Naive thymus-derived CD8-positive, alpha-beta T cell (primary cell): ENCODE measurements around the gene MAGI1. TPM values are rescaled to one million over a fixed set of nuclear protein-coding genes. Genes with fewer than 3 reads are reported as not detected.

Experiments used
- ATAC-seq, 2 donors: fragments of 150-1000 bp; cut with Tn5 transposase in 1 of 2; sonication (Bioruptor Pico), chemical (Tn5 transposase) in 1 of 2; 1 replicate in 1 of 2; 2 replicates in 1 of 2; pipeline ENCODE4 v1.10.0; 2021; ENCODE audit warnings: mild to moderate bottlenecking in 2 of 2, moderate library complexity in 2 of 2
- POLR2A ChIA-PET: fragments of 350-600 bp; sonication (Branson Sonifier 250); formaldehyde crosslinking; loops from one replicate; lab custom pipeline; 2021; ENCODE audit warnings: antibody characterized with exemption; lab: Charles Lee
- DNase-seq, 10 donors: peaks; one replicate each; pipeline versions ENCODE4 v3.0.0 to v3.0.0-alpha.2; 2020 to 2022
- H3K27ac Mint-ChIP-seq, 10 donors: one replicate each; pipeline ENCODE4 v1.8.0; 2020 to 2022; ENCODE audit warnings: mild to moderate bottlenecking in 10 of 10, mixed read lengths in 10 of 10, moderate library complexity in 4 of 10, inconsistent platforms in 1 of 10
- H3K27me3 Mint-ChIP-seq, 5 donors: one replicate each; pipeline ENCODE4 v1.8.0; 2021 to 2022; ENCODE audit warnings: mixed read lengths in 5 of 5
- H3K36me3 Mint-ChIP-seq, 3 donors: one replicate each; pipeline ENCODE4 v1.8.0; 2020 to 2022; ENCODE audit warnings: mixed read lengths in 3 of 3, mild to moderate bottlenecking in 2 of 3, inconsistent platforms in 1 of 3
- H3K4me1 Mint-ChIP-seq, 4 donors: one replicate each; pipeline ENCODE4 v1.8.0; 2021 to 2022; ENCODE audit warnings: mixed read lengths in 4 of 4
- H3K4me3 Mint-ChIP-seq, 10 donors: one replicate each; pipeline ENCODE4 v1.8.0; 2020 to 2022; ENCODE audit warnings: mild to moderate bottlenecking in 10 of 10, mixed read lengths in 10 of 10, moderate library complexity in 6 of 10, inconsistent platforms in 1 of 10
- H3K9me3 Mint-ChIP-seq, 9 donors: one replicate each; pipeline ENCODE4 v1.8.0; 2020 to 2022; ENCODE audit warnings: mixed read lengths in 9 of 9, mild to moderate bottlenecking in 3 of 9, inconsistent platforms in 1 of 9, moderate library complexity in 1 of 9
- polyA plus RNA-seq, 3 donors: library from polyadenylated mRNA; unstranded; fragments of 300-500 nt; fragmentation: Illumina TruSeq; gene quantifications; one replicate each; pipeline ENCODE4 v1.2.3, GENCODE V29; 2021
- total RNA-seq, 8 experiments: library from RNA in 2 of 8; stranded (reverse) in 2 of 8; gene quantifications; one replicate each; pipeline ENCODE4 v1.2.3 and lab custom pipeline; 2021 to 2026

The MAGI1 gene
- total and polyA plus RNA-seq, 5 experiments from 2014 or later, result not detected

DNA sequence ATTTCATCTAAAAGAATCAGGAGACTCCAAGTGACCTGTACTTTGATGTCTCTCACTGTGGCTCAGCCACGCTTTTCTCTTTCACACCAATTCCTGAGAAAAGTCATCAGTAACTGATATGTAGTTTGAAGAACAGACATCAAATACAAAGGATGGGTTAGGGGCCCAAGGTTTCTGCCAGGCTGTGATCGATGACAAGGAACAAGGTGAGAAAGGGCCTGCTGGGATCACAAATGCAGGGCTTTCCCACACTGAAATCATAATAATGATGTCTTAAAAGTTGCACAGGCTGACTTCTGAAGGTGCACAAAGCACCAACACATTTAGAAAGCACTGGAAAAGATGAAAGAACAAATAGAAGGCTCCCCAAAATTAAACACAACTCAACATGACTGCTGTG is 396.9 kb downstream of the MAGI1 start:
- POLR2A ChIA-PET, result no interaction called here
- H3K27me3 Mint-ChIP-seq, result peaks cover 0 to 11% (median 1%) of the 10 kb centered on the region in 5 donors
- no peak for ATAC-seq

DNA sequence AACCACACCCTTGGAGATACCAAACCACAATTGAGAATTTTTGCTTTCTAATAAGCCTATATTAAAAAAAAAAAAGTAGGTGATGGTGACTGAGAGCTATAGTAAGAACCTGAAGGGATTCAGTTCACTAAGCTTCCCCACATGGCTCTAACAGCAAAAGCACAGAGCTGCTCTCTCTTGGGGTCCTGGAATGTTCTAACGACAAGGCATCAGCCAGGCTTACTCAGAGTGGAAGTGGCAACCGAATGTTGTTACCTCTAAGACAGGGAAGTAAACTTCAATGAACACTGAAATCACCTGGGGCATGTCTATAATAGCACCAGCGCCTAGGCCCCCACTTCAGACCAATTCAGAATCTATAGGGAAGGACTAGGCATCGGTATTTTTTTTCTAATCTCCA is 397.7 kb downstream of the MAGI1 start:
- POLR2A ChIA-PET, result no interaction called here
- Mint-ChIP-seq H3K36me3 (peaks cover 0 to 10% (median 0%) of the 10 kb centered on the region in 3 donors), H3K4me1 (no peaks in the 10 kb centered on the region), H3K27me3 (peaks cover 0 to 11% (median 1%) of the 10 kb centered on the region in 5 donors), H3K27ac (no peak overlapping the region), H3K4me3 (no peak overlapping the region), H3K9me3 (peaks cover 0 to 18% (median 8%) of the 10 kb centered on the region in 9 donors)
- no peak for DNase-seq
- no peak for ATAC-seq

More for the DNA sequence above, 396.9 kb downstream of the MAGI1 start:
- H3K9me3 Mint-ChIP-seq, result peaks cover 4 to 24% (median 11%) of the 10 kb centered on the region in 9 donors
- H3K36me3 Mint-ChIP-seq, result peaks cover 0 to 18% (median 0%) of the 10 kb centered on the region in 3 donors
- no peak for DNase-seq
- no peaks in the 10 kb centered on the region for H3K4me1 Mint-ChIP-seq
- H3K27ac Mint-ChIP-seq, result no peak overlapping the region
- H3K4me3 Mint-ChIP-seq, result no peak overlapping the region

DNA sequence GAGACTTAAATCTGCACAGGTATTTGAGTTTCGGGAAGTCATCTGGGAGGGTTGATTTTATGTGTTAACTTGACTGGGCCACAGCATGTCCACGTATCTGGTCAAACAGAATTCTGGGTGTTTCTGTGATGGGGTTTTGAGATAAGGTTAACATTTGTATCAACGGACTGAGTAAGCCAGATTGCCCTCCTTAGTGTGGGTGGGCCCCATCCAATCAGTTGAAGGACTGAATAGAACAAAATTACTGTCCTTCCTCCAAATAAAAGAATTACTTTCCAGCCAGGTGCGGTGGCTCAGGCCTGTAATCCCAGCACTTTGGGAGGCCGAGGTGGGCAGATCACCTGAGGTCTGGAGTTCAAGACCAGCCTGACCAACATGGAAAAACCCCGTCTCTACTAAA is 399.3 kb downstream of the MAGI1 start:
- peaks cover 0 to 11% (median 1%) of the 10 kb centered on the region in 5 donors for H3K27me3 Mint-ChIP-seq
- no peaks in the 10 kb centered on the region for H3K4me1 Mint-ChIP-seq
- H3K36me3 Mint-ChIP-seq, result peaks cover 0 to 9% (median 0%) of the 10 kb centered on the region in 3 donors
- no peak overlapping the region for H3K4me3 Mint-ChIP-seq
- peaks cover 0 to 17% (median 3%) of the 10 kb centered on the region in 9 donors for H3K9me3 Mint-ChIP-seq
- POLR2A ChIA-PET, result no interaction called here
- no peak overlapping the region for H3K27ac Mint-ChIP-seq
- DNase-seq (no peak), ATAC-seq (no peak)

DNA sequence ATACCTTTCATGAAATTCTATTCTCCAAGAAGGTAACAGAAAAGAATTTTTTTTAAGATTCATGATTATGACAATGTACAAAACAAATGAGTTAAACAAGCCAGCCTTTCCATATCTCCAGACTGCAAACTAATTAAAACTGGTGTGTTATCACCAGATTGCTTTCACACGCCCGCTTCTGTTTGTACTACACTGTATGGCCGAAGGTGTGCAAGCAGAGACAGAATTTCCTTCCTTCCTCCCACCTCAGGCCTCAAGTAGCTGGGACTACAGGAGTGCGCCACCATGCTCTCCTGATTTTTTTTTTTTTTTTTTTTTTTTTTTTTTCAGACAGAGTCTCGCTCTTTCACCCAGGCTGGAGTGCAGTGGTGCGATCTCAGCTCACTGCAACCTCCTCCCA is 400.4 kb downstream of the MAGI1 start:
- POLR2A ChIA-PET, result no interaction called here
- H3K4me3 Mint-ChIP-seq, result no peak overlapping the region
- no peaks in the 10 kb centered on the region for H3K4me1 Mint-ChIP-seq
- peaks cover 0 to 5% (median 0%) of the 10 kb centered on the region in 3 donors for H3K36me3 Mint-ChIP-seq
- DNase-seq, result no peak
- peaks cover 0 to 12% (median 5%) of the 10 kb centered on the region in 9 donors for H3K9me3 Mint-ChIP-seq
- ATAC-seq, result no peak
- peaks cover 0 to 11% (median 1%) of the 10 kb centered on the region in 5 donors for H3K27me3 Mint-ChIP-seq
- H3K27ac Mint-ChIP-seq, result no peak overlapping the region

DNA sequence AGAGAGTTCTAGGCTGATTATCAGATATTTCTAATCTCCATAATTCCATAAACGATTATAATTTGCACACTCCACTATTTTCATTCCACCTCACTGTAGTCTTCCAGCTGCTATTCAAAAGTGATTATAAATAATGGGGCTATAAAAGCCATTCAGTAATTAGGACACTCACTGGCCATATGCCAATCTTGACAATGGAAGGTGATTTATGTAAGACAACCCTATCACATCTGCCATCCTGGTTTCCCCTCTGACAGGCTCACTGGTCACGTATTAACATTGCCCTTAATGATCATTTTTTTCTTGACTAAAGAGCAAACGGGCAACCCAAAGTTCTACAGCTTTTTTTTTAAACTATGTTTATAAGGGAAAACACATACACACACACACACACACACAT is 402.4 kb downstream of the MAGI1 start:
- Mint-ChIP-seq H3K27ac (no peak overlapping the region), H3K4me3 (no peak overlapping the region), H3K36me3 (peaks cover 0 to 5% (median 0%) of the 10 kb centered on the region in 3 donors), H3K9me3 (peaks cover 0 to 14% (median 5%) of the 10 kb centered on the region in 9 donors), H3K27me3 (peaks cover 0 to 11% (median 1%) of the 10 kb centered on the region in 5 donors), H3K4me1 (no peaks in the 10 kb centered on the region)
- ATAC-seq (no peak), DNase-seq (no peak)
- POLR2A ChIA-PET, result no interaction called here

DNA sequence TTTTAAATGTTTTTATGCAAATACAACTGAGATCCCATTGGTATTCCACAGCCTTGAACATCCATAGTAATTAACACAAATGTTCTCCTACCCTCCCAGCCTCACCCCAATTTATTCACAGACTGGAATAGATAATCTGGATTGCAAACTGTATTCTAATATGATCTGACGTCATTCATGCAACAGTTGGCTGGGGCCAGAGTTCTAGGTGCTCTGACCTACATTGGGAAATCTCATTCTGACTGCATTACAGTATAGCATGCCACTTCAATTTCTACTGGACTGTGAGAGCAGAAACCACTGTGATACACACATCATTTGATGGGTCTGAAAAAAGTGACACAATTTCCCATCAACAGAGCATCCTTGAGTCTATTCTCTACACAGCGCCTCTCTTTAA is 403.1 kb downstream of the MAGI1 start:
- ATAC-seq, result no peak
- Mint-ChIP-seq H3K4me1 (no peaks in the 10 kb centered on the region), H3K27me3 (peaks cover 0 to 11% (median 1%) of the 10 kb centered on the region in 5 donors), H3K27ac (no peak overlapping the region), H3K4me3 (no peak overlapping the region), H3K36me3 (peaks cover 0 to 5% (median 0%) of the 10 kb centered on the region in 3 donors), H3K9me3 (peaks cover 0 to 20% (median 5%) of the 10 kb centered on the region in 9 donors)
- POLR2A ChIA-PET, result no interaction called here
- no peak for DNase-seq

DNA sequence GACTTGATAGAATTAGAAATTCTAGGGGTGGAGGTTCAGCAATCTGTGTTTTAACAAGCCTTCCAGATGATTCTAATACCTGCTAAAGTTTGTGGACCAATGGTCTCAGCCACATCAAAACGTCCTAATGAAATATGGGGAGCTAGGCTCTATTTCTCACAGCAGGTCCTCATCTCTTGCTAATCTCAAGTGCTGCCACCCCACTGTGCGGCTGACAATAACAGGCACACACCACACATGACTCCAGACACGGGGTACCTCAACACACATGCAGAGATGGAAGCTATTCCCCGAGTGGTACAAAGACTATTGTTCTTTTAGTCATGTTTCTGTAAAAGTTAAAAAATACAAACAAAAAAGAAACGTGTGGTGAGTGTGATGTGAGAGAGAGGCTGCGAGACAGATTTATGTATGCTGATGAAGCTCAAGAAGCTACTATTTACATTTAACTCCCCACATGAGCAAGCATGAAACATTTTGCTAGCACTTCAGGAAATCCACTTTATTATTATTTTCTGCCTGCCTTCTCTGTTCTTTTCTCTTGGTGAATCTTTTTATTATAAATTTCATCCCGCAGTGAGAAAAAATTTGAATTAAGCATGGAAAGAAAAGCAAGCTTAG is 405.6 kb downstream of the MAGI1 start:
- no peak overlapping the region for H3K4me3 Mint-ChIP-seq
- POLR2A ChIA-PET, result no interaction called here
- peaks cover 0 to 18% (median 5%) of the 10 kb centered on the region in 9 donors for H3K9me3 Mint-ChIP-seq
- no peak overlapping the region for H3K27ac Mint-ChIP-seq
- H3K27me3 Mint-ChIP-seq, result peaks cover 0 to 3% (median 0%) of the 10 kb centered on the region in 5 donors
- ATAC-seq (no peak), DNase-seq (no peak)
- no peaks in the 10 kb centered on the region for H3K4me1 Mint-ChIP-seq
- H3K36me3 Mint-ChIP-seq, result no peaks in the 10 kb centered on the region

DNA sequence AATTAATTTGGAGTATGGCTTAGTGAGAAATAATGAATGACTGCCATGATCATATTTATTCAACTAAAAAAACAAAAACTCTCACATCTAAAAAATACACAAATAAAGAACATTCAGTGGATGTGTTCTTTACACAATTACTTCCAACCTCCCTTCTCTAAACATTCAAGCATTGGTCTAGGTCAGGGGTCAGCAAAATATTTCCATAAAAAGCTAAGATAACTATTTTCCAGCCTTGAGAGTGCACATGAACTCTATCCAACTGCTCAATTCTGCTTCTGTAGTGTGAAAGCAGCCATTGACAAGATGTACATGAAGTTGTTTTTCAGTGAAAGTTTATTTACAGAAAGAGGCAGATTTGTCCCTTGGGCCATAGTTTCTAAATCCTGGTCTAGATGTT is 406.3 kb downstream of the MAGI1 start:
- no peak for DNase-seq
- POLR2A ChIA-PET, result no interaction called here
- no peak for ATAC-seq
- Mint-ChIP-seq H3K36me3 (no peaks in the 10 kb centered on the region), H3K4me1 (no peaks in the 10 kb centered on the region), H3K4me3 (no peak overlapping the region), H3K27me3 (peaks cover 0 to 2% (median 0%) of the 10 kb centered on the region in 5 donors), H3K27ac (no peak overlapping the region), H3K9me3 (peaks cover 0 to 18% (median 5%) of the 10 kb centered on the region in 9 donors)

DNA sequence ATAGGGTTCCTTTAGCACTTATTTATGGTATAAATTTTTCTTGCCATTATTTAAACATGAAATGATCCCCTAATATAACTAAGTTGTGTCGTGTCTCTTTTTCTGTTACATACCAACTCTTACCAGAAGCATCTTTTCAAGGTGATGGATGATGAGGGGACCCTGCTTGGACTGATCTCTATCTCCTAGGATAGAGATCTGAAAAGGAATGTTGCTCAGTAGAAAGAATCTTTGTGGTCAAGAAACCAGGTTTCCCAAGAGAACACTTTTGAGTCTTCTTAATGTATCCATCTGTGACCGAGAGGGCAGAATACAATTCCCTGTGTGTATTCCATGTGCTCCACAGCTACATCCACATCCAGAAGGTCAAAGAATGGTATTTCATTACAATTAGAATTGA is 409.7 kb downstream of the MAGI1 start:
- no peak overlapping the region for H3K27ac Mint-ChIP-seq
- no peak overlapping the region for H3K4me3 Mint-ChIP-seq
- no peak for ATAC-seq
- no peaks in the 10 kb centered on the region for H3K36me3 Mint-ChIP-seq
- DNase-seq, result no peak
- H3K4me1 Mint-ChIP-seq, result no peaks in the 10 kb centered on the region
- peaks cover 0 to 37% (median 5%) of the 10 kb centered on the region in 9 donors for H3K9me3 Mint-ChIP-seq
- H3K27me3 Mint-ChIP-seq, result peaks cover 0 to 2% (median 0%) of the 10 kb centered on the region in 5 donors
- POLR2A ChIA-PET, result no interaction called here

DNA sequence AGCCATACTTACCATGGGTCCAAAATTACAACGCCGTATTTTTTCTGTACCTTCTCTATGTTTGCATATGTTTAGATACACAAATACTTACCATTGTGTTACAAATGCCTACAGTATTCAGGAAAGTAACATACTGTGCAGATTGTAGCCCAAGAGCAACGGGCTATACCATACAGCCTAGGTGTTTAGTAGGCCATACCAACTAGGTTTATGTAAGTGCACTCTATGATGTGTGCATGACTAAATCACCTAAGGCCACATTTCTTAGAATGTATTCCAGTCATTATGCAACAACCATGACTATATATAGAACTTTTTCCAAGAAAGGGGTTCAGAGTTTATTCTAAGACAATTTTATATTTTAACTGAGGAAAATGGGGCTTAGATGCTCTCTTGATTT is 411.7 kb downstream of the MAGI1 start:
- Mint-ChIP-seq H3K4me3 (no peak overlapping the region), H3K9me3 (peaks cover 0 to 38% (median 5%) of the 10 kb centered on the region in 9 donors), H3K36me3 (no peaks in the 10 kb centered on the region), H3K27me3 (peaks cover 0 to 2% (median 0%) of the 10 kb centered on the region in 5 donors), H3K4me1 (no peaks in the 10 kb centered on the region), H3K27ac (no peak overlapping the region)
- POLR2A ChIA-PET, result no interaction called here
- DNase-seq, result no peak
- ATAC-seq, result no peak

DNA sequence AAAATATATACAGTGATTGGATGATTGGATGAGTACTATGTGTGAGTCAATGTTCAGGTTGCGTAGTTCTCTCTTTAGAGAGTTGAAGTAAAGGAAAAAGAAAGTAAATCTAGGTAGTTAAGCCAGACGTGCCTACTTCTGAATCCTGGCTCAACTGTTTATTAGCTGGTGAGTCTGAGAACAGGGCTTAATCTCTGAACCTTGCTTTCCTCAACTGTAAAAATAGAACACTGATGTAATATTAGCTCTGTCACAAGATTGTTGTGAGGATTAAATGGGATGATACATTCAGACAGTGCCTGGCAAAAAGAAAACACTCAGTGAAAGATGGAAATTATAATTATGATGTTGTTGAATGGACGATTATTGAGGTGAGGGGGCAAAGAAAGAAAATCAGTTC is 413.4 kb downstream of the MAGI1 start:
- no peak for DNase-seq
- no peak overlapping the region for H3K27ac Mint-ChIP-seq
- H3K9me3 Mint-ChIP-seq, result peaks cover 0 to 26% (median 4%) of the 10 kb centered on the region in 9 donors
- H3K27me3 Mint-ChIP-seq, result peaks cover 0 to 2% (median 0%) of the 10 kb centered on the region in 5 donors
- ATAC-seq, result no peak
- H3K36me3 Mint-ChIP-seq, result no peaks in the 10 kb centered on the region
- POLR2A ChIA-PET, result no interaction called here
- H3K4me3 Mint-ChIP-seq, result no peak overlapping the region
- H3K4me1 Mint-ChIP-seq, result no peaks in the 10 kb centered on the region

DNA sequence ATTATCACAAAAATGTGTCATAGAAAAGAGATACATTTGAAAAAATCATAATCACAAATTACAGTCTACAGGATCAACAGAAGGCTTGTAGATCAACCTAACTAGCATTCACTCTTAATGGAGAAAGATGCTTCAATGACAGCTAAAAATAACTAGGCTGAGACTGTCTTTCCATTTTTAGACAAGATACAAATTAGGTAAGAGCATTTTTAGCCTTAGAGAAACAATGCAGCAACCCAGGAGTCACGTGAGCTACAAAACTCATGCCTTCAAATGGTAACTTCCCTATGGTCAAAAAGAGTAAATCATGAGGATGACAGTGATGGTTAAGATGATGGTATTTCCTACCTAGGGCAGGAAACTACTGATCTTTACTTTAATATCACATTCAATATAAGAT is 415.4 kb downstream of the MAGI1 start:
- ATAC-seq (no peak), DNase-seq (no peak)
- Mint-ChIP-seq H3K4me3 (no peak overlapping the region), H3K4me1 (no peaks in the 10 kb centered on the region), H3K27me3 (peaks cover 0 to 2% (median 0%) of the 10 kb centered on the region in 5 donors), H3K9me3 (peaks cover 0 to 20% (median 0%) of the 10 kb centered on the region in 9 donors), H3K36me3 (no peaks in the 10 kb centered on the region), H3K27ac (no peak overlapping the region)
- POLR2A ChIA-PET, result no interaction called here

DNA sequence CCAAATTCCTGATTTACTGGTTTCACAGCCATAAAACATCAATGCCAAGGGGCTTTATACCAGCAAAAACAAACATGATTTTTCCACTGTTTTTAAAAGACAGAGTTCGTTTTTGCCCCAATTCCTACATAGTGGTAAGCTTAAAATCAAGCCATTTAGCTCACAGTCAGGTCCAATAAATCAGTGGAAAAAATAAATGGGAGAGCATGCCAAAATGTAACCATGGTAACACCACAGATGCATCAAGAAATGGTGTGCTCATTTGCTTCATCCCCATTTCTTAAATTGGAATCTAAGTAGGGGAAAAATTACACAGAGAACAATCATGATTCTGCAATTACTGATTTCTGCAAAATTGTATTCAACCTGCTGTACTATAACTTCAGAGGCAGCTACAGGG is 418.8 kb downstream of the MAGI1 start:
- Mint-ChIP-seq H3K4me3 (no peak overlapping the region), H3K27ac (no peak overlapping the region), H3K9me3 (peaks cover 0 to 14% (median 0%) of the 10 kb centered on the region in 9 donors), H3K4me1 (no peaks in the 10 kb centered on the region), H3K27me3 (peaks cover 0 to 2% (median 0%) of the 10 kb centered on the region in 5 donors), H3K36me3 (no peaks in the 10 kb centered on the region)
- POLR2A ChIA-PET, result no interaction called here
- ATAC-seq (no peak), DNase-seq (no peak)
